K562 (cell line): Measurements from ENCODE around the gene KMO. TPM values are rescaled to one million over a fixed set of nuclear protein-coding genes. Genes with fewer than 3 reads are reported as not detected.

ENCODE experiments used
- ATAC-seq: fragments of 200-7000 bp; cut with Tn5 transposase; 3 replicates; pipeline ENCODE4 v1.9.1; 2020; ENCODE audit warnings: moderate library complexity
- BruUV-seq: library from RNA; stranded (reverse); fragments of 400-500 nt; replicated peaks from 2 replicates; lab custom pipeline; 2021; lab: Mats Ljungman, UMichigan
- CTCF ChIA-PET: fragments of 300-600 bp; formaldehyde crosslinking; extraction: SDS; loops from one replicate; lab custom pipeline; 2021; ENCODE audit warnings: low intra/inter-chr PET ratio; lab: Yijun Ruan, JAX
- POLR2A ChIA-PET: fragments of 300-600, 350-650 bp; sonication (Branson Sonifier 250); formaldehyde crosslinking; extraction: SDS; loops from one replicate; lab custom pipeline; 2021; ENCODE audit warnings: antibody characterized with exemption, inconsistent platforms; lab: Yijun Ruan, JAX
- DNase-seq, 4 experiments: peaks; one replicate each; pipeline versions ENCODE4 v3.0.0 to v3.0.0-alpha.2; 2011 to 2018; ENCODE audit warnings: low spot score in 3 of 4, mixed read lengths in 3 of 4; ENCODE audit errors: extremely low read depth in 1 of 4
- FAIRE-seq: peaks from 2 replicates; lab custom pipeline; 2011; peaks lifted over from hg19 to GRCh38; lab: Jason Lieb, UNC
- H2AFZ ChIP-seq: 2 replicates; pipeline ENCODE4 v1.6.0; 2011; ENCODE audit warnings: low read depth, low read length, control low read depth, inconsistent platforms
- H3K27ac ChIP-seq: fragments of 200-600 bp; 3 replicates; pipeline ENCODE4 v1.8.0; 2011; ENCODE audit warnings: low read depth, mild to moderate bottlenecking, control low read depth, inconsistent platforms, low read length, moderate library complexity, mixed read lengths; ENCODE audit errors: extremely low read depth
- H3K27me3 ChIP-seq, 2 experiments: fragments of 300-600 bp in 1 of 2; 2 replicates in 1 of 2; 3 replicates in 1 of 2; pipeline versions ENCODE4 v1.6.0 to v1.8.0; 2011; ENCODE audit warnings: inconsistent platforms in 2 of 2, low read length in 2 of 2, mild to moderate bottlenecking in 1 of 2, mixed read lengths in 1 of 2, moderate library complexity in 1 of 2; ENCODE audit not compliant: control insufficient read depth in 2 of 2, insufficient read depth in 2 of 2
- H3K36me3 ChIP-seq: fragments of 300-600 bp; 3 replicates; pipeline ENCODE4 v1.8.0; 2011; ENCODE audit warnings: mild to moderate bottlenecking, low read length, inconsistent platforms; ENCODE audit not compliant: control insufficient read depth, insufficient read depth
- H3K4me1 ChIP-seq, 2 experiments: fragments of 200-600 bp in 1 of 2; replicated peaks in 1 of 2; 2 replicates in 1 of 2; 3 replicates in 1 of 2; pipeline versions ENCODE4 v1.5.1 to v1.8.0; 2011; ENCODE audit warnings: inconsistent platforms in 2 of 2, low read length in 2 of 2, mild to moderate bottlenecking in 1 of 2, mixed read lengths in 1 of 2, moderate library complexity in 1 of 2; ENCODE audit not compliant: control insufficient read depth in 2 of 2, insufficient read depth in 2 of 2
- H3K4me2 ChIP-seq: 2 replicates; pipeline ENCODE4 v1.6.1; 2011; ENCODE audit warnings: low read length, control low read depth, inconsistent platforms, mixed read lengths; ENCODE audit not compliant: insufficient read depth
- H3K4me3 ChIP-seq: fragments of 200-600 bp; sonication (generic), shearing (Covaris generic); 2 replicates; pipeline ENCODE4 v1.5.1; 2016; ENCODE audit warnings: control low read depth, inconsistent platforms
- H3K79me2 ChIP-seq: fragments of 200-600 bp; 3 replicates; pipeline ENCODE4 v1.8.0; 2011; ENCODE audit warnings: low read length, inconsistent platforms; ENCODE audit not compliant: control insufficient read depth, insufficient read depth
- H3K9ac ChIP-seq, 2 experiments: 2 replicates each; pipeline versions ENCODE4 v1.6.0 to v1.6.1; 2011; ENCODE audit warnings: low read depth in 2 of 2, low read length in 2 of 2, control low read depth in 1 of 2, inconsistent platforms in 1 of 2, mild to moderate bottlenecking in 1 of 2, mixed read lengths in 1 of 2; ENCODE audit not compliant: insufficient read depth in 1 of 2
- H3K9me1 ChIP-seq: one replicate; pipeline ENCODE4 v1.6.0; 2011; ENCODE audit warnings: inconsistent platforms, mild to moderate bottlenecking, low read length, moderate library complexity; ENCODE audit not compliant: control insufficient read depth, insufficient read depth
- H3K9me3 ChIP-seq: replicated peaks from 2 replicates; pipeline ENCODE4 v1.5.1; 2011; ENCODE audit warnings: low read depth, low read length, inconsistent platforms; ENCODE audit not compliant: control insufficient read depth, insufficient read depth
- H4K20me1 ChIP-seq: replicated peaks from 2 replicates; pipeline ENCODE4 v1.6.1; 2011; ENCODE audit warnings: low read length, inconsistent platforms, mixed read lengths; ENCODE audit not compliant: control insufficient read depth, insufficient read depth
- CC2D1A ChIP-seq: fragments of 450-650 bp; IDR thresholded peaks from 2 replicates; pipeline ENCODE4 v1.6.1; 2017; ENCODE audit warnings: mild to moderate bottlenecking
- FOXA1 ChIP-seq: fragments of 450-650 bp; IDR thresholded peaks from 2 replicates; pipeline ENCODE4 v1.6.1; 2016; ENCODE audit warnings: mild to moderate bottlenecking, borderline replicate concordance
- HSF4 ChIP-seq: fragments of 250-450 bp; sonication (Bioruptor Pico); IDR thresholded peaks from 2 replicates; pipeline ENCODE4 v2.1.2; 2022; ENCODE audit warnings: mild to moderate bottlenecking, moderate library complexity, borderline replicate concordance
- SIN3B ChIP-seq: fragments of 450-650 bp; IDR thresholded peaks from 2 replicates; pipeline ENCODE4 v1.6.1; 2017; ENCODE audit warnings: low read depth, mild to moderate bottlenecking, moderate library complexity
- ZFP36 ChIP-seq: fragments of 150-350 bp; IDR thresholded peaks from 2 replicates; pipeline ENCODE4 v1.6.1; 2018; ENCODE audit warnings: low read length, low read depth; ENCODE audit not compliant: partially characterized antibody
- ZNF23 ChIP-seq: fragments of 250-450 bp; sonication (Bioruptor Pico); IDR thresholded peaks from 2 replicates; pipeline ENCODE4 v1.4.0; 2020; ENCODE audit warnings: mild to moderate bottlenecking
- WGBS: fragments of 100-300 bp; shearing (Covaris generic); methylation state at CpG from one replicate; pipeline ENCODE4 v1.1.6; 2016; ENCODE audit warnings: low coverage, mixed read lengths; ENCODE audit not compliant: insufficient coverage; ENCODE audit errors: missing lambda C conversion rate; 5-methylcytosine and 5-hydroxymethylcytosine counted together
- in situ Hi-C: fragments of 300-500 bp; cut with MboI; formaldehyde crosslinking; loops from 4 replicates; pipeline ENCODE4 v1.15.0; 2018; ENCODE audit warnings: inconsistent platforms, mixed read lengths
- intact Hi-C: fragments of 100-400 bp; cut with micrococcal nuclease; formaldehyde crosslinking; loops from 2 replicates; pipeline ENCODE4 v1.14.2; 2022
- polyA plus RNA-seq, 8 experiments: library from polyadenylated mRNA; depleted of rRNA in 4 of 8; stranded (reverse) in 5 of 8; unstranded in 3 of 8; fragments of >200 nt; fragmentation: Nextera tagmentation in 2 of 8; fragmentation: Illumina TruSeq in 1 of 8; extraction: Ambion mirVana in 2 of 8; extraction: Trizol in 1 of 8; gene quantifications; 2 replicates each; pipeline versions ENCODE4 v1.2.1 to v1.2.3, GENCODE V29; 2011 to 2014; ENCODE audit warnings: inconsistent platforms in 1 of 8, missing spikeins in 1 of 8
- total RNA-seq, 7 experiments: library from RNA; depleted of rRNA in 6 of 7; stranded (reverse); fragments of >200 nt in 6 of 7; fragmentation: Illumina TruSeq in 2 of 7; extraction: Trizol in 2 of 7; gene quantifications; 2 replicates each; pipeline versions ENCODE4 v1.2.1 to v1.2.3, GENCODE V29; 2011 to 2021; ENCODE audit warnings: low replicate concordance in 1 of 7

The KMO gene
- total and polyA plus RNA-seq, 9 of the 15 experiments (the other 6 are each of a cell fraction or from before 2014, with no cell fraction given): 0.01 to 0.11 (median 0.01) TPM; not detected in 6

GRCh38 chr1:241503444-241503843 lies 28.7 kb upstream of the KMO start:
- no TSS peak for BruUV-seq
- in situ Hi-C loops: no loop called here
- intact Hi-C loops: loop anchor here (5.0 kb wide), 1 partner anchor 771 kb away; no protein-coding TSS in a partner anchor
- Histone ChIP-seq H3K4me2 (no peak overlapping the region), H3K27ac (no peak overlapping the region), H3K9me1 (no peaks in the 10 kb centered on the region), H3K79me2 (no peaks in the 10 kb centered on the region), H2AFZ (no peak overlapping the region), H3K9me3 (no peaks in the 10 kb centered on the region), H3K27me3 (no peaks in the 10 kb centered on the region), H3K36me3 (peaks cover 95% of the 10 kb centered on the region), H3K4me3 (no peak overlapping the region), H3K4me1 (no peaks in the 10 kb centered on the region), H3K9ac (no peak overlapping the region), H4K20me1 (no peaks in the 10 kb centered on the region)
- ChIA-PET POLR2A (interaction anchor here (0.6 to 1.1 kb wide), 4 partner anchors 69 to 385 kb away, joined by 3 to 4 read pairs (median 3); no protein-coding TSS in a partner anchor), CTCF (interaction anchor here (0.6 kb wide), 1 partner anchor 107 kb away, joined by 3 read pairs; no protein-coding TSS in a partner anchor)
- DNase-seq (no peak), ATAC-seq (no peak), FAIRE-seq (no peak)
- TF ChIP-seq ZNF23: no peak
- no peak for TF ChIP-seq ZFP36
- TF ChIP-seq SIN3B: no peak
- no peak for TF ChIP-seq FOXA1
- no peak for TF ChIP-seq HSF4 (CRISPR knock-in tag)
- no peak for TF ChIP-seq CC2D1A
- 94% methylated on average over 6 of the region's 6 CpGs for WGBS
